GM12865 (cell line): ENCODE data around the gene TMEFF2.

Experiments used
- DNase-seq: peaks from one replicate; pipeline ENCODE4 v3.0.0; 2010; ENCODE audit warnings: low read depth
- H3K4me3 ChIP-seq: 2 replicates; pipeline ENCODE4 v1.5.1; 2011; ENCODE audit warnings: mild to moderate bottlenecking, low read depth, low read length, control low read depth
- TF ChIP-seq, protein P1 (sequence below): IDR thresholded peaks from 2 replicates; pipeline ENCODE4 v1.5.1; 2011; ENCODE audit warnings: low read length, control low read depth, low read depth, inconsistent platforms; ENCODE audit not compliant: insufficient read depth; ENCODE audit errors: missing control alignments

Gene TMEFF2

DNA sequence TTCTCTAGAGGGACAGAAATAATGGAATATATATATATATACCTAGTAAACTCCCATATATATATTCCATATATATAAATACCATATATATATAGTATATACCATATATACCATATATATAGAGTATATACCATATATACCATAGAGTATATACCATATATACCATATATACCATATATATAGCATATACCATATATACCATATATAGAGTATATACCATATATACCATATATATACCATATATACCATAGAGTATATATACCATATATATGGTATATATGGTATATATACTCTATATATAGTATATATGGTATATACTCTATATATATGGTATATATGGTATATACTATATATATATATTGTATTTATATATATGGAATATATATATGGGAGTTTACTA lies 285.9 kb downstream of the TMEFF2 start:
- DNase-seq, result no peak
- no peak overlapping the region for H3K4me3 ChIP-seq
- TF ChIP-seq, protein P1, sequence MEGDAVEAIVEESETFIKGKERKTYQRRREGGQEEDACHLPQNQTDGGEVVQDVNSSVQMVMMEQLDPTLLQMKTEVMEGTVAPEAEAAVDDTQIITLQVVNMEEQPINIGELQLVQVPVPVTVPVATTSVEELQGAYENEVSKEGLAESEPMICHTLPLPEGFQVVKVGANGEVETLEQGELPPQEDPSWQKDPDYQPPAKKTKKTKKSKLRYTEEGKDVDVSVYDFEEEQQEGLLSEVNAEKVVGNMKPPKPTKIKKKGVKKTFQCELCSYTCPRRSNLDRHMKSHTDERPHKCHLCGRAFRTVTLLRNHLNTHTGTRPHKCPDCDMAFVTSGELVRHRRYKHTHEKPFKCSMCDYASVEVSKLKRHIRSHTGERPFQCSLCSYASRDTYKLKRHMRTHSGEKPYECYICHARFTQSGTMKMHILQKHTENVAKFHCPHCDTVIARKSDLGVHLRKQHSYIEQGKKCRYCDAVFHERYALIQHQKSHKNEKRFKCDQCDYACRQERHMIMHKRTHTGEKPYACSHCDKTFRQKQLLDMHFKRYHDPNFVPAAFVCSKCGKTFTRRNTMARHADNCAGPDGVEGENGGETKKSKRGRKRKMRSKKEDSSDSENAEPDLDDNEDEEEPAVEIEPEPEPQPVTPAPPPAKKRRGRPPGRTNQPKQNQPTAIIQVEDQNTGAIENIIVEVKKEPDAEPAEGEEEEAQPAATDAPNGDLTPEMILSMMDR, result no peak

DNA sequence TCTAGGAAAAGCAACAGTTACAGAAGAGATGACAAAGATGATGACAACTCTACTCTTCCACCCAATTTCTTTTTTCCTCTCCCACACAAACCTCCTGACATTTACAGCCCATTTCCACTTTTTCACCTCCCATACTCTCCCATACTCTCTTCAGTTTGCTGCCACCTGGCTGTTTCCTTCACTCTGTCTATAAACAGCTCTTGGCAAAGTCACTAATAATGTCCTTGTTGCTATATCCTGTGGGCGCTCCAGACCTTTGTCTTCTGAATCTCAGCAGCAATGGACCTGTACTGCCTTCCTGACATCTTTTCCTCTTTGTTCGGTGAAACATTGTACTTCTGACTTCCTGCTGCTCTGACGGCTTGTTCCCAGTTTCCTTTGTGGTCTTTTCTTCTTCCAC lies 287.2 kb downstream of the TMEFF2 start:
- TF ChIP-seq, protein P1, result no peak
- H3K4me3 ChIP-seq, result no peak overlapping the region
- DNase-seq, result no peak

DNA sequence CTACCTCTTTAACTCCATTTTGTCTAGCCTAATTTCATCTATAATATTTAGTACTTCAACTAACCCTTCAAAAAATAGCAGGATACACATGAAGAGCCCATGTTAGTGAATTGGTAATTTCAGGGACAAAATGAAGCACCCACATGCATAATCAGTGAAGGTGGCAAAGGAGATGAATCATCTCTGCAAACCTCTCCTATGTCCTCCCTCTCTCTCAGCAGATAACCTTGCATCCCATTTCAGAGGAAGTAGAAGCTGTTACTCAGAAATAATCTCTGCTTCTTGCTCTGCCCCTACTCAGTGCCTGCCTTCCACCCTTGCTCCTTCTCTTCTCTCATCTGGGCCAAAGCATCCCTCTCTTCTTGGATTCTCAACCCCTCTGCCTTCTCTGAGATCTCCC lies 287.6 kb downstream of the TMEFF2 start:
- TF ChIP-seq, protein P1, result no peak
- DNase-seq, result no peak
- H3K4me3 ChIP-seq, result no peak overlapping the region

DNA sequence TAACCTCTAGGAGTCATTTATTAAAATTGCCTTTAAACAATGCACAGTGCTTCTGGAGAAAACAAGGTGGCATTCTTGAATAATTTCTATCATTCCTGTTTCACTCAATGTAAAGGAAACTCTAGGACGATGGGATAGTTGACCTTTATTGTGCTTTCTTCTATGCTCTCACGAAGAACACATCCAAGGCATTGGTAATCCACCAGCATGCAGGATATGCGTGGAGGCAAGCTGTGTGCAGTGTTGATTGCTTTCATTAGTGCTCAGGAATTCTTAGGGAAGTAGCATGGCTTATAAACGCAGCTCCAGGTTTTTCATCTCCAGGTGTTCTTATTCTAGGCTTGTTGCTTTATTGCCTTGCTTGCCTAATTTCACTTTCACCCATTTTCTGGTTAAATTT lies 289.4 kb downstream of the TMEFF2 start:
- no peak for DNase-seq
- H3K4me3 ChIP-seq, result no peak overlapping the region
- TF ChIP-seq, protein P1, result no peak

DNA sequence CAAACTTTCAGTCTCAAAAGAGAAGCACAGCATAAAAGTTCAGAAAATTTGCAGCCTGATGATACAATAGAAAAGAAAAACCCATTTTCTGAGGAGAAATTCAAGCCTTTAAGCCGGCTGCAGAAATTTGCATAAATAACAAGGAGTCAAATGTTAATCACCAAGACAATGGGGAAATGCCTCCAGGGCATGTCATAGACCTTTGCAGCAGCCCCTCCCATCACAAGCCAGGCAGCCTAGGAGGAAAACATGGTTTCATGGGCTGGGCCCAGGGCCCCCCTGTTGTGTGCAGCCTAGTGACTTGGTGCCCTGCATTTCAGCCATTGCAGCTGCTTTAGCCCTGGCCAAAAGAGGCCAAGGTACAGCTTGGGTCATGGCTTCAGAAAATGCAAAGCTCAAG lies 293.7 kb downstream of the TMEFF2 start:
- TF ChIP-seq, protein P1, result no peak
- no peak for DNase-seq

DNA sequence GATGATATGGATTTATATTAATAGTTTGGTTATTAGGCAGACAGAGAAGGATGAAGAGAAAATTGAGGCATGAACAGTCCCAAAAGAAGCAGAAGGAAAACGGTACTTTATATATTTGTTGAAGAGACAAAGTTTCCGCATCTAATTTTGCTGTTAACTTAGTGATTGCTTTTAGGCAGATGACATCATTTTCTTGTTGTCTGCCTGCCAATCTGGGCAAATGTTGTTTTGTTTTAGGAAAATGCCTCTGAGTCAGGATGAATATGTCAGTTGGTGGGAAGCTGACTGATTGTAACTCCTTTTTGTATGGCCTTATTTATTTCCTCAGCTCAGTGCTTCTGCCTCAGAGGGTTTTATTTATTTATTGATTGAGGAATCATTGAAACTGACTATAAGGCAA lies 295.3 kb downstream of the TMEFF2 start:
- TF ChIP-seq, protein P1, result no peak
- DNase-seq, result no peak
- no peak overlapping the region for H3K4me3 ChIP-seq

More for the DNA sequence above, 293.7 kb downstream of the TMEFF2 start:
- H3K4me3 ChIP-seq, result no peak overlapping the region
